ENCODE data around the gene EPHA2.

Gene EPHA2

DNA sequence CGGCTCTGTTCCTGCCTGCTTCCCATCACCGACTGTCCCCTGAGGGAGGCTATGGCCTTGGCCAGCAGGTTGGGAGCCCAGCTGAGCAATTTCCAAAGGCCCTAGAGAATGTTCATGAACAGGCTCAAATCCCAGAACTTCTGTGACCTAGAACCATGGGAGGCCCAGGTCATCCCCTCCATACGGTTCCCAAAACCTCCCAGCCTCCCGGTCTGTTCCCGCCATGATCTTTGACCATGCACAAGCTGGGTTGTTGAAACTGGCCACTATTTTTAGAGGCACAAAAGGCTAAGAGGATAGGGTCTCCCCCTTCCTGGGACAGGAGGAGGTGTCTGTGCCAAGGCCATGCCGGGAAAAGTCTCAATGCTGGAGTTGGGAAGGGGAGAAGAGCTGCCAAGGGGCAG is 27.5 kb downstream of the EPHA2 start:
- Histone ChIP-seq H3K27ac (ENCODE audit: insufficient read depth, low read length, poor library complexity, severe bottlenecking) (no peak overlapping the region), H3K4me1 (ENCODE audit: control insufficient read depth, insufficient read depth, low read length, poor library complexity, severe bottlenecking) (no peaks in the 10 kb centered on the region), H3K9me3 (ENCODE audit: control insufficient read depth, low read length) (no peaks in the 10 kb centered on the region), H3K36me3 (ENCODE audit: control insufficient read depth, insufficient read depth, low read length) (no peaks in the 10 kb centered on the region), H3K27me3 (replicated peaks; ENCODE audit: control insufficient read depth, insufficient read depth, low read length, poor library complexity, severe bottlenecking) (no peaks in the 10 kb centered on the region), H3K4me3 (ENCODE audit: insufficient read depth, low read depth, low read length, poor library complexity, severe bottlenecking) (no peak overlapping the region)
- no peak for DNase-seq

DNA sequence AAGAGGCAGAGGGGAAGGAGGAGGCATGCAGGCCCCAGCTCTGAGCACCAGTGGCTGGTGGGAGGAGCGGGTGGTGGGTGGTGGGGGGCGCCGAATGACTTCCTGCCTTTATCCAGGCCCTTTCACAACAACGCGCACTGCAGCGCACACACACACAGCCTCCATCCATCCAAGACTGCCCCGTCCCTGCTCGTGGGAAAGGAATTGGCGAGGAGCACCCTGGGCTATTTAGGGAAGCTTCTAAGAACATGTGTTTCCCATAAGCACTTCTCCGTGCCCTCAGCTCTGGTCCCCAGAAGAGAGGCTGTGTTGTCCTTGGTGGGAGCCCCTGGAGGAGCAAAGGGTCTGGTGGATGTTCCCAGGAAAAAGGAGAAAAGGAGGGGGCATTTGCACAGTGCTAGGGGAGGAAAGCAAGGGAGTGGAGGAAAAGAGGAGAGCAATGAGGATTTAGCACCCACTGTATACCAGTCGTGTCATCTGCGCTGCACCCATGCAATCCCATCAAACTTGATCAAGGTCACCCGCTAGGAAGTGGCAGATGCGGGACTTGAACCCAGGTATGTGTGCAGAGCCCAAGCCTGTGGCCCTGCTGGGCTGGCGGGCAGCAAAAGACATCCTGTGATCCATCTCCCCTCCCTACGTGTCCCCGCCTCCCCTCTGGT is 28.1 kb downstream of the EPHA2 start:
- no peak overlapping the region for H3K4me3 ChIP-seq (ENCODE audit: insufficient read depth, low read depth, low read length, poor library complexity, severe bottlenecking)
- H3K4me1 ChIP-seq (ENCODE audit: control insufficient read depth, insufficient read depth, low read length, poor library complexity, severe bottlenecking): no peaks in the 10 kb centered on the region
- H3K9me3 ChIP-seq (ENCODE audit: control insufficient read depth, low read length): no peaks in the 10 kb centered on the region
- H3K27ac ChIP-seq (ENCODE audit: insufficient read depth, low read length, poor library complexity, severe bottlenecking): no peak overlapping the region
- DNase-seq: no peak
- no peaks in the 10 kb centered on the region for H3K36me3 ChIP-seq (ENCODE audit: control insufficient read depth, insufficient read depth, low read length)
- no peaks in the 10 kb centered on the region for H3K27me3 ChIP-seq (replicated peaks; ENCODE audit: control insufficient read depth, insufficient read depth, low read length, poor library complexity, severe bottlenecking)

DNA sequence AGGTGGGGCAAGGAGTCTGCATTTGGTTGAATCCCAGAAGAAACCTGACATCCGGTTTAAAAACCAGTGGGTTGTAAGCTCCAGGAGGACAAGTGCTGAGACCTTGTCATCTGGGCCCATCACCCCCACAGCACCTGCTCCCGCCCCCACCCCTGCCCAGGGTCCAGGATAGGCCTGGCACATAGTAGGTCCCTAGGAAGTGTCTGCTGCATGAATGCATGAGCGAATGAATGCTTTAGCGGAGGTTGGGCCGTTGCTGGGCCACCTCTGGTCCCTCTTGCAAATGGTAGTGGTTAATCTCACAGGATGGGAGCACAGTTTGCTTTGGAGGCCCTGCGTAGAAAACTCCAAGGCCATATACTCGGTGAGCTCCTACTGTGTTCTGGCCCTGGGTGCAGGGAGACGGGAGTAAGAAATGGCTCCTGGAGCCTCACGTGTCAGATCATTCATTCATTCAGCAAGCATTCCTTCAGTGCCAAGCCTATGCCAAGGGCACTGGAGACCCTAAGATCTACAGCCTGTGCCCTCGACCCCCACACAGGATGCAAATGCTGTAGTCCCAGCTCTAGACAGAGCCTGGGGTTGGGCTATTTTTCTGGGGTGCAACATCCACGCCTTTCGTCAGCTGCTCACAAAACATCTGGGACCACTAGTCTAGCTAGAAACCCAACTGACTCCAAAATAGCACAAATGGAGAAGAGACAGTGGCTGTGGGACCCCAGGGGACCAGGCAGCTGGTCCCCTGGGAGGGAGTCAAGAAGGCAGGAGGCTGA is 28.9 kb downstream of the EPHA2 start:
- H3K4me3 ChIP-seq (ENCODE audit: insufficient read depth, low read depth, low read length, poor library complexity, severe bottlenecking): no peak overlapping the region
- no peaks in the 10 kb centered on the region for H3K27me3 ChIP-seq (replicated peaks; ENCODE audit: control insufficient read depth, insufficient read depth, low read length, poor library complexity, severe bottlenecking)
- H3K27ac ChIP-seq (ENCODE audit: insufficient read depth, low read length, poor library complexity, severe bottlenecking): no peak overlapping the region
- DNase-seq: no peak
- H3K9me3 ChIP-seq (ENCODE audit: control insufficient read depth, low read length): no peaks in the 10 kb centered on the region
- H3K4me1 ChIP-seq (ENCODE audit: control insufficient read depth, insufficient read depth, low read length, poor library complexity, severe bottlenecking): no peaks in the 10 kb centered on the region
- no peaks in the 10 kb centered on the region for H3K36me3 ChIP-seq (ENCODE audit: control insufficient read depth, insufficient read depth, low read length)

DNA sequence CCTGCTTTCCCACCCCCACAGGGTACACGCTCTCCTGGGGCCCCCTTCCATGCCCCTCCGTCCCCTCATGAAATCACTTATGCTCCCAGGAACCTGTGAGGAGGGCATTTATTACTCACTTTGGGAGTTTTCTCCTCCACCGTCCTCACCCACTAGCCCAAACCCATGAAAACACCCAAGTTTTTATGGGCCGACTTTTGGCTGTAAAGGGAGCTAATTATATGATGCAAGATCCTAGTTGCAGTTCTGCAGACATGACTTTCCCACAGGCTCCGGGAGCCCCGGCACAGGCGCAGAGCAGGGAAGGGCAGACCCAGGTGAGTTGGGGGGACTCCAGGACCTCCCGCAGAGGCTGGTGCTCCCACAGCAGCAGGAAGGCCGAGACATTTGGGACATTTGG is 29.7 kb downstream of the EPHA2 start:
- Histone ChIP-seq H3K4me1 (ENCODE audit: control insufficient read depth, insufficient read depth, low read length, poor library complexity, severe bottlenecking) (no peaks in the 10 kb centered on the region), H3K4me3 (ENCODE audit: insufficient read depth, low read depth, low read length, poor library complexity, severe bottlenecking) (no peak overlapping the region), H3K27me3 (replicated peaks; ENCODE audit: control insufficient read depth, insufficient read depth, low read length, poor library complexity, severe bottlenecking) (no peaks in the 10 kb centered on the region), H3K9me3 (ENCODE audit: control insufficient read depth, low read length) (no peaks in the 10 kb centered on the region), H3K27ac (ENCODE audit: insufficient read depth, low read length, poor library complexity, severe bottlenecking) (no peak overlapping the region), H3K36me3 (ENCODE audit: control insufficient read depth, insufficient read depth, low read length) (no peaks in the 10 kb centered on the region)
- DNase-seq: no peak

DNA sequence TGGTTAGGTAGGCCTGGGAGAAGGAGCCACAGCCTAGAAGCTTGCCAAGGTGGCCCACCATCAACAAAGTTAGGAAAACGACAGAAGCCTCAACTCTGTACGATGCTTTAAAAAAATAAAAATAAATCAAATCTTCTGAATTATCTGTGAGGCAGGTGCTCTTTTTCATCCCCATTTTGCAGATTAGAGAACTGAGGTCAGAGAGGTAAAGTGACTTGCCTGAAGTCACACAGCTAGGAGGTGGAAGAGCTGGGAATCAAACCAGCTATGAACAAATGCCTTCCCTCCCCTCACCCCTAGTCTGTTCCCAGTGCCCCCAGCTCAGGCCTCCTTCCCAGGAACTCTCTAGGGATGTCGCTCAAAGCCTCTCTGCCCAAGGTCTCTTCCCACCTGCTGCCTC is 30.4 kb downstream of the EPHA2 start:
- Histone ChIP-seq H3K27me3 (replicated peaks; ENCODE audit: control insufficient read depth, insufficient read depth, low read length, poor library complexity, severe bottlenecking) (no peaks in the 10 kb centered on the region), H3K27ac (ENCODE audit: insufficient read depth, low read length, poor library complexity, severe bottlenecking) (no peak overlapping the region), H3K4me3 (ENCODE audit: insufficient read depth, low read depth, low read length, poor library complexity, severe bottlenecking) (no peak overlapping the region), H3K9me3 (ENCODE audit: control insufficient read depth, low read length) (no peaks in the 10 kb centered on the region), H3K4me1 (ENCODE audit: control insufficient read depth, insufficient read depth, low read length, poor library complexity, severe bottlenecking) (no peaks in the 10 kb centered on the region), H3K36me3 (ENCODE audit: control insufficient read depth, insufficient read depth, low read length) (no peaks in the 10 kb centered on the region)
- DNase-seq: no peak

DNA sequence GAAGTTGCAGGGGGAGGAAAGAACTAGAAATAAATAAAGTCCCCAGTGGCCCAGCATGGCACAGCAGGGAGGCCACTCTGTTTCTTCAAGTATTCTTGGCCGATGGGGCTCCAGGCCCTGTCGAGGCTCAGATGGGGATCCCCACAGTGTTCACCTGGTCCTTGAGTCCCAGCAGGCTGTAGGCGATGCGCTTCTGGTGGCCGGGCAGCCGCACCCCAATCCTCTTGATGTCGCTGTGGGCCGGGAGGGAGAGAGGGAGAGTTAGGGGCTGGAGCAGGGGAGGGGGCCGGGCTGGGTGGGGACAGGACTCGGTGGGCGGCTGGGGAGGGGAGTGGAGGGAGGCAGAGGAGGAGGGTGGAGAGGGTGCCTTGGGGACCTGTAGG is 30.8 kb downstream of the EPHA2 start:
- H3K4me1 ChIP-seq (ENCODE audit: control insufficient read depth, insufficient read depth, low read length, poor library complexity, severe bottlenecking): no peaks in the 10 kb centered on the region

DNA sequence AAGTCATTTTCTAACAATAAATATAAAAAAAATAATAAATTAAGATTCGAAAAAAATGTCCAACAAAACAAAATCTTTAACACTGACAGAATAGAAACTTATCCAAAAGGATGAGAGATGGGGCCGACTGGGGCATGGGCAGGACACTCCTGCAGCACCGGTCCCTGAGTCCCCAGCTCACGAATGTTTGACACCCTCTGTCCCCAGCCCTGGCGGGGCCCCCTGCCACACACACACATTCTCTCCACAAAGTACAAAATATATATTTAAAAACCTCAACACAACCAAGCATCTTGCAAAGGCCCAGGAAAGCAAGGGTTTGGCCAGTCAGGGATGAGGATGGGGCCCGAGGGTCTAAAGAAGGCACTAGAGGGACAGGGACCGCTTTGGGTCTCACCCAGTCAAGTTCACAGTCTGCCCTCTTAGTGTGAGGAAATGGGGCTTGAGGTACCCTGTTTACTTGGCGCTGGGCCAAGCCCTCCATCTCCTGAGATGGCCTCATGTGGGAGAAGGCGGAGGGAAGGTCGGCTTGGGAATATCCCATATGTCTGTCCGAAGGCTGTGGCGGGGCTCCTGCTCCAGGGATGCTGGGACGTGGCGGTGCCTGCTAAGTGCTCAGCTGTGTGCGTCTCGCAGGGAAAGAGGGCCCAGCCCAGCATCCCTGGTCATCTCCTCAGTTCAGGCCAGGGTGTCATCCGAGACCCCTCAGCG is 31.3 kb downstream of the EPHA2 start:
- DNase-seq: no peak
- no peak overlapping the region for H3K27ac ChIP-seq (ENCODE audit: insufficient read depth, low read length, poor library complexity, severe bottlenecking)
- H3K27me3 ChIP-seq (replicated peaks; ENCODE audit: control insufficient read depth, insufficient read depth, low read length, poor library complexity, severe bottlenecking): no peaks in the 10 kb centered on the region
- H3K4me1 ChIP-seq (ENCODE audit: control insufficient read depth, insufficient read depth, low read length, poor library complexity, severe bottlenecking): no peaks in the 10 kb centered on the region
- no peaks in the 10 kb centered on the region for H3K36me3 ChIP-seq (ENCODE audit: control insufficient read depth, insufficient read depth, low read length)
- no peak overlapping the region for H3K4me3 ChIP-seq (ENCODE audit: insufficient read depth, low read depth, low read length, poor library complexity, severe bottlenecking)
- H3K9me3 ChIP-seq (ENCODE audit: control insufficient read depth, low read length): no peaks in the 10 kb centered on the region

More for the DNA sequence above, 30.8 kb downstream of the EPHA2 start:
- H3K9me3 ChIP-seq (ENCODE audit: control insufficient read depth, low read length): no peaks in the 10 kb centered on the region
- no peak for DNase-seq
- H3K36me3 ChIP-seq (ENCODE audit: control insufficient read depth, insufficient read depth, low read length): no peaks in the 10 kb centered on the region
- H3K27me3 ChIP-seq (replicated peaks; ENCODE audit: control insufficient read depth, insufficient read depth, low read length, poor library complexity, severe bottlenecking): no peaks in the 10 kb centered on the region
- H3K4me3 ChIP-seq (ENCODE audit: insufficient read depth, low read depth, low read length, poor library complexity, severe bottlenecking): no peak overlapping the region
- no peak overlapping the region for H3K27ac ChIP-seq (ENCODE audit: insufficient read depth, low read length, poor library complexity, severe bottlenecking)

DNA sequence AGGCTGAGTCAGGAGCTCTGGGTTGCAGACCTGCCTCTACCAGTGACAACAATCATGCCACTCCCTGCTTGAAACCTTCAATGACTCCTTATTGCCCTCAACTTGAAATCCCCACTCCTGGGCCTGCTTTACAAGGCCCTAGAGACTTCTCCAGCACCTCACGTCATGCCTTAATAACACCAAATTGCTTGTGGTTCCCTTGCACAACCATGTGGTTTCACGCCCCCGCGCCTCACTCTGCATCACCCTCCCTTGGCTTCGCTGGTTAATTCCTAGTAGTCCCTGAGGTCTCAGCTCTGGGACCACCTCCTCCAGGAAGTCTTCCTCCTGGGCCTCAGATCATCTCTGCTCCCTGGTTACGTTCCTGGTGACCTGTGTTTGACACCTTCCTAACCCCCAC is 33.0 kb downstream of the EPHA2 start:
- Histone ChIP-seq H3K4me3 (ENCODE audit: insufficient read depth, low read depth, low read length, poor library complexity, severe bottlenecking) (no peak overlapping the region), H3K27ac (ENCODE audit: insufficient read depth, low read length, poor library complexity, severe bottlenecking) (no peak overlapping the region), H3K36me3 (ENCODE audit: control insufficient read depth, insufficient read depth, low read length) (no peaks in the 10 kb centered on the region), H3K27me3 (replicated peaks; ENCODE audit: control insufficient read depth, insufficient read depth, low read length, poor library complexity, severe bottlenecking) (no peaks in the 10 kb centered on the region), H3K9me3 (ENCODE audit: control insufficient read depth, low read length) (no peaks in the 10 kb centered on the region), H3K4me1 (ENCODE audit: control insufficient read depth, insufficient read depth, low read length, poor library complexity, severe bottlenecking) (no peaks in the 10 kb centered on the region)
- DNase-seq: no peak

DNA sequence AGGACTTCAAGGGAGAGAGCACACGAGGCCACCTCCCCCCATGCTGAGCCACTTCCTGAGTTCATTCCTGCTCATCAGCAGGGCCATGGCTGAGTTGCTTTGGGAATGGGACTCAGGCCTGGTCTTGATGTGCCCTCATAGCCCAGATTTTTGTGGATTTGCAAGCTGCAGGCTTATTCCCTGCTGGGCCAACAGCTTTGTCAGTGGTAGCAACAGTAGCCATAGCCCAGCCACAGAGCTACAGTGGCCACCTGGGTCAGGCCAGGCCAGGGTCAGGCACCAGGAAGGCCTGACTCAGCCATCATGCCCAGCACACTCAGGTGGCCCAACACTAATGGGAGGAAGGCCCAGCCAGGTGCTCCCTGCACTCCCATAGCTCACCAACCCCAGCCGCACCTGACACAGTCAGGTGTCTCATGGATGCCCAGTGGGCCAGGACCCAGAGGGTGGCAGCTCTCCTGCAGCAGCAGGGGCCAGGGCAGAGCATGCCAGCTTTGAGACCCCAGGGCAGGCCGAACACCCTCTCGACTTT is 33.5 kb downstream of the EPHA2 start:
- DNase-seq: no peak
- Histone ChIP-seq H3K9me3 (ENCODE audit: control insufficient read depth, low read length) (no peaks in the 10 kb centered on the region), H3K4me3 (ENCODE audit: insufficient read depth, low read depth, low read length, poor library complexity, severe bottlenecking) (no peak overlapping the region), H3K27me3 (replicated peaks; ENCODE audit: control insufficient read depth, insufficient read depth, low read length, poor library complexity, severe bottlenecking) (no peaks in the 10 kb centered on the region), H3K4me1 (ENCODE audit: control insufficient read depth, insufficient read depth, low read length, poor library complexity, severe bottlenecking) (no peaks in the 10 kb centered on the region), H3K36me3 (ENCODE audit: control insufficient read depth, insufficient read depth, low read length) (no peaks in the 10 kb centered on the region), H3K27ac (ENCODE audit: insufficient read depth, low read length, poor library complexity, severe bottlenecking) (no peak overlapping the region)

DNA sequence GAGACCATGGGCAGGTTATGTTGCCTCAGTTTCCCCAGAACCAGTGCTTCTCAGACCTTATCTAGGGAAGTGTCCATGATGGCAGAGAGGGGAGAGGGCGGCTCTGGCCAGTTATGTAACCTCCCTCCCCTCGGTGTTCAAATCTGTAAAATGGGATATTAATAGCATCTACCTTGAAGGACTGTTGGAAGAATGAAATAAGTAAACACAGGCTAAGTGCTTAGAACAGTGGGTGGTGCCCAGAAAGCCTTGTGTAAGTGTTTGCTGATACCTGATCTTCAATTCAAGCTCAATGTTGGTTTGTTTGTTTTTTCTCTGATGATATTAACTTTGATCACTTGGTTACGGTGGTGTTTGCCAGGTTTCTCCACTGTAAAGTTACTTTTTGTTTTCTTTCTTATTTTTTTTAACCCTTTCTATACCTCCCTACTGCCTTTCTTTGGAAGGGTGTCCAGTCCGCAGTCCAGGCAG is 34.9 kb downstream of the EPHA2 start:
- H3K4me1 ChIP-seq (ENCODE audit: control insufficient read depth, insufficient read depth, low read length, poor library complexity, severe bottlenecking): no peaks in the 10 kb centered on the region
- no peaks in the 10 kb centered on the region for H3K36me3 ChIP-seq (ENCODE audit: control insufficient read depth, insufficient read depth, low read length)
- H3K27me3 ChIP-seq (replicated peaks; ENCODE audit: control insufficient read depth, insufficient read depth, low read length, poor library complexity, severe bottlenecking): no peaks in the 10 kb centered on the region
- no peak overlapping the region for H3K4me3 ChIP-seq (ENCODE audit: insufficient read depth, low read depth, low read length, poor library complexity, severe bottlenecking)
- DNase-seq: no peak
- no peaks in the 10 kb centered on the region for H3K9me3 ChIP-seq (ENCODE audit: control insufficient read depth, low read length)
- H3K27ac ChIP-seq (ENCODE audit: insufficient read depth, low read length, poor library complexity, severe bottlenecking): no peak overlapping the region

All from effector memory CD4-positive, alpha-beta T cell (primary cell).